WTC11 (cell line): ENCODE data around the gene LGALS1. TPM values are rescaled to one million over a fixed set of nuclear protein-coding genes. Genes with fewer than 3 reads are reported as not detected.
A peak's percentile ranks its signal among the peaks of the same experiment; 100 is the strongest.

ENCODE experiments used
- ATAC-seq: fragments of 200-7000 bp; cut with Tn5 transposase; 2 replicates; pipeline ENCODE4 v1.10.0; 2021; ENCODE audit warnings: mild to moderate bottlenecking, moderate library complexity
- CTCF ChIA-PET: fragments of 300-600 bp; sonication (Branson Sonifier 250); formaldehyde crosslinking; loops from one replicate; lab custom pipeline; 2021; ENCODE audit warnings: antibody characterized with exemption; lab: Charles Lee
- POLR2A ChIA-PET: fragments of 350-600 bp; sonication (Branson Sonifier 250); formaldehyde crosslinking; loops from one replicate; lab custom pipeline; 2021; ENCODE audit warnings: antibody characterized with exemption; lab: Charles Lee
- DNase-seq: peaks from one replicate; pipeline ENCODE4 v3.0.0; 2021; ENCODE audit warnings: low spot score
- H3K27ac Mint-ChIP-seq: 2 replicates; pipeline ENCODE4 v1.8.0; 2021; ENCODE audit warnings: mixed read lengths
- H3K27me3 Mint-ChIP-seq: 2 replicates; pipeline ENCODE4 v1.8.0; 2021; ENCODE audit warnings: low read depth, mild to moderate bottlenecking, moderate library complexity, mixed read lengths
- H3K36me3 Mint-ChIP-seq: 2 replicates; pipeline ENCODE4 v1.8.0; 2021; ENCODE audit warnings: mixed read lengths
- H3K4me1 Mint-ChIP-seq: 2 replicates; pipeline ENCODE4 v1.8.0; 2022; ENCODE audit warnings: mixed read lengths
- H3K4me3 Mint-ChIP-seq: 2 replicates; pipeline ENCODE4 v1.8.0; 2021; ENCODE audit warnings: mild to moderate bottlenecking, moderate library complexity, mixed read lengths
- H3K9me3 Mint-ChIP-seq: 2 replicates; pipeline ENCODE4 v1.8.0; 2021; ENCODE audit warnings: mixed read lengths
- ATF1 ChIP-seq: sonication (generic); formaldehyde crosslinking; IDR thresholded peaks from 2 replicates; pipeline ENCODE4 v1.8.1; 2023; ENCODE audit warnings: mild to moderate bottlenecking, moderate library complexity, missing genetic modification reagents
- MLX ChIP-seq: sonication (generic); formaldehyde crosslinking; IDR thresholded peaks from 2 replicates; pipeline ENCODE4 v1.8.1; 2023; ENCODE audit warnings: mild to moderate bottlenecking, missing genetic modification reagents, moderate library complexity
- MXD4 ChIP-seq: fragments of 250-450 bp; sonication (Bioruptor Pico); IDR thresholded peaks from 2 replicates; pipeline ENCODE4 v1.8.0; 2021; ENCODE audit warnings: mild to moderate bottlenecking, moderate library complexity, borderline replicate concordance
- OVOL2 ChIP-seq: fragments of 250-450 bp; sonication (Bioruptor Pico); IDR thresholded peaks from 2 replicates; pipeline ENCODE4 v1.9.0; 2021; ENCODE audit warnings: mild to moderate bottlenecking, borderline replicate concordance
- USF1 ChIP-seq: sonication (generic); formaldehyde crosslinking; IDR thresholded peaks from 2 replicates; pipeline ENCODE4 v1.8.0; 2022; ENCODE audit warnings: mild to moderate bottlenecking, missing genetic modification reagents
- ZNF219 ChIP-seq: sonication (generic); formaldehyde crosslinking; IDR thresholded peaks from 2 replicates; pipeline ENCODE4 v1.8.0; 2023; ENCODE audit warnings: missing genetic modification reagents, mild to moderate bottlenecking, borderline replicate concordance
- ZNF263 ChIP-seq: sonication (generic); formaldehyde crosslinking; IDR thresholded peaks from 2 replicates; pipeline ENCODE4 v1.8.1; 2022; ENCODE audit warnings: low read depth, mild to moderate bottlenecking, moderate library complexity, missing genetic modification reagents
- ZNF532 ChIP-seq: fragments of 250-450 bp; sonication (Bioruptor Pico); IDR thresholded peaks from 2 replicates; pipeline ENCODE4 v1.9.0; 2021; ENCODE audit warnings: mild to moderate bottlenecking, borderline replicate concordance
- ZNF671 ChIP-seq: fragments of 250-450 bp; sonication (Bioruptor Pico); IDR thresholded peaks from 2 replicates; pipeline ENCODE4 v1.8.0; 2021; ENCODE audit warnings: mild to moderate bottlenecking
- total RNA-seq: library from RNA; stranded (reverse); gene quantifications from 3 replicates; pipeline ENCODE4 v1.2.3, GENCODE V29; 2021
- TF ChIP-seq, protein P1 (sequence below): sonication (generic); formaldehyde crosslinking; IDR thresholded peaks from 2 replicates; pipeline ENCODE4 v1.8.0; 2023; ENCODE audit warnings: mild to moderate bottlenecking, missing genetic modification reagents
- TF ChIP-seq, protein P2 (sequence below): sonication (generic); formaldehyde crosslinking; IDR thresholded peaks from 2 replicates; pipeline ENCODE4 v1.8.1; 2022; ENCODE audit warnings: low read depth, mild to moderate bottlenecking, moderate library complexity, missing genetic modification reagents, borderline replicate concordance
- TF ChIP-seq, protein P3 (sequence below): sonication (generic); formaldehyde crosslinking; IDR thresholded peaks from 2 replicates; pipeline ENCODE4 v1.8.0; 2022; ENCODE audit warnings: missing genetic modification reagents
- TF ChIP-seq, protein P4 (sequence below): sonication (generic); formaldehyde crosslinking; IDR thresholded peaks from 2 replicates; pipeline ENCODE4 v1.8.1; 2023; ENCODE audit warnings: mild to moderate bottlenecking, missing genetic modification reagents, borderline replicate concordance
- TF ChIP-seq, protein P5 (sequence below): fragments of 250-450 bp; sonication (Bioruptor Pico); IDR thresholded peaks from 2 replicates; pipeline ENCODE4 v2.1.2; 2022; ENCODE audit warnings: mild to moderate bottlenecking, moderate library complexity

The LGALS1 gene
- total RNA-seq, 1 experiment from 2014 or later: 17.3 TPM

DNA sequence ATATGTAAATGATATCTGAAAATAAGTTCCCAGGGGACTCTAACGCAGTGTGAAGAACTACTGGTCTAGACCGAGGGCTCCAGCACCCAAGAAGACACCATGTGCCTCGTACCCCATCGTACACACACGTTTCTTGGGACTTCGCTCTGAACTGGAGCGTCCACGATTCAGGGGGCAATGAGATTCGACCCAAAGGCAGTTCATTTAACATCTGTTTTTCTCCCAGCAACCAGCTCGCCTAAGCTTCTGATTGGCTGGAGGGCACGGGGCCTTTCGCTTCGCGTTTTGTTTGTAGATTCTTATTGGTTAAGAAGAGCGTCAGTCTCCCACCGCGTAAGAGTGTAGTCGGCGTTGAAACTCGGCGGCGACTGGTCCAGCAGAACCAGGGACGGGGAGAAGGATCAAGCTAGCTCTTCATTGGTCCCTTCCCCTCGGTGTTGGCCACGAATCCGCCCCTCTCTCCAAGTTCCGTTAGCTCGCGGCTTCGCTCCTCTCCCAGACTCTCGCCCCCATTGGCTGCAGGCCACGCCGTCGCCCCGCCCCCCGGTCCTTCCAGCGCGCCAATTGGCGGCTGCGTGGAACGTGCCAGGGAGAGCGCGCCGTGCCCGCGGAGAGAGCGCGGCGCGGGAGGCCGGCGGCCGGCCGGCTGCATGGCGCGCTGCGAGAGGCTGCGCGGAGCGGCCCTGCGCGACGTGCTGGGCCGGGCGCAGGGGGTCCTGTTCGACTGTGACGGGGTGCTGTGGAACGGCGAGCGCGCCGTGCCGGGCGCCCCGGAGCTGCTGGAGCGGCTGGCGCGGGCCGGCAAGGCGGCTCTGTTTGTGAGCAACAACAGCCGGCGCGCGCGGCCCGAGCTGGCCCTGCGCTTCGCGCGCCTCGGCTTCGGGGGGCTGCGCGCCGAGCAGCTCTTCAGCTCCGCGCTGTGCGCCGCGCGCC is 17.0 kb upstream of the LGALS1 start, which contains the start of gene PDXP:
TSS of gene PDXP (plus strand) at position 591 of the 933 bp plus-strand sequence. CDS start at position 651, 60 bp downstream.
- Mint-ChIP-seq H3K4me1 (peaks cover 29% of the 10 kb centered on the region), H3K27me3 (no peaks in the 10 kb centered on the region), H3K9me3 (no peaks in the 10 kb centered on the region), H3K36me3 (peaks cover 6% of the 10 kb centered on the region), H3K4me3 (peak within 1 kb of the TSS; percentile 82), H3K27ac (peak within 1 kb of the TSS; percentile 97)
- ATAC-seq (peak; percentile 96), DNase-seq (peak; percentile 98)
- ChIA-PET POLR2A (interaction anchor here (0.5 to 1.9 kb wide), 11 partner anchors 9 to 82 kb away, joined by 3 to 8 read pairs (median 5); partner anchors contain the start of genes GGA1 and NOL12), CTCF (interaction anchor here (0.6 to 12.1 kb wide), 23 partner anchors 9 to 159 kb away, joined by 3 to 161 read pairs (median 7); partner anchors contain the start of genes GCAT, GGA1, NOL12 and SH3BP1)
- no peak for TF ChIP-seq ZNF219 (CRISPR knock-in tag)
- no peak for TF ChIP-seq ATF1
- TF ChIP-seq, protein P1, sequence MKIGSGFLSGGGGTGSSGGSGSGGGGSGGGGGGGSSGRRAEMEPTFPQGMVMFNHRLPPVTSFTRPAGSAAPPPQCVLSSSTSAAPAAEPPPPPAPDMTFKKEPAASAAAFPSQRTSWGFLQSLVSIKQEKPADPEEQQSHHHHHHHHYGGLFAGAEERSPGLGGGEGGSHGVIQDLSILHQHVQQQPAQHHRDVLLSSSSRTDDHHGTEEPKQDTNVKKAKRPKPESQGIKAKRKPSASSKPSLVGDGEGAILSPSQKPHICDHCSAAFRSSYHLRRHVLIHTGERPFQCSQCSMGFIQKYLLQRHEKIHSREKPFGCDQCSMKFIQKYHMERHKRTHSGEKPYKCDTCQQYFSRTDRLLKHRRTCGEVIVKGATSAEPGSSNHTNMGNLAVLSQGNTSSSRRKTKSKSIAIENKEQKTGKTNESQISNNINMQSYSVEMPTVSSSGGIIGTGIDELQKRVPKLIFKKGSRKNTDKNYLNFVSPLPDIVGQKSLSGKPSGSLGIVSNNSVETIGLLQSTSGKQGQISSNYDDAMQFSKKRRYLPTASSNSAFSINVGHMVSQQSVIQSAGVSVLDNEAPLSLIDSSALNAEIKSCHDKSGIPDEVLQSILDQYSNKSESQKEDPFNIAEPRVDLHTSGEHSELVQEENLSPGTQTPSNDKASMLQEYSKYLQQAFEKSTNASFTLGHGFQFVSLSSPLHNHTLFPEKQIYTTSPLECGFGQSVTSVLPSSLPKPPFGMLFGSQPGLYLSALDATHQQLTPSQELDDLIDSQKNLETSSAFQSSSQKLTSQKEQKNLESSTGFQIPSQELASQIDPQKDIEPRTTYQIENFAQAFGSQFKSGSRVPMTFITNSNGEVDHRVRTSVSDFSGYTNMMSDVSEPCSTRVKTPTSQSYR (CRISPR knock-in tag): no peak
- TF ChIP-seq OVOL2 (CRISPR knock-in tag): no peak
- TF ChIP-seq, protein P2, sequence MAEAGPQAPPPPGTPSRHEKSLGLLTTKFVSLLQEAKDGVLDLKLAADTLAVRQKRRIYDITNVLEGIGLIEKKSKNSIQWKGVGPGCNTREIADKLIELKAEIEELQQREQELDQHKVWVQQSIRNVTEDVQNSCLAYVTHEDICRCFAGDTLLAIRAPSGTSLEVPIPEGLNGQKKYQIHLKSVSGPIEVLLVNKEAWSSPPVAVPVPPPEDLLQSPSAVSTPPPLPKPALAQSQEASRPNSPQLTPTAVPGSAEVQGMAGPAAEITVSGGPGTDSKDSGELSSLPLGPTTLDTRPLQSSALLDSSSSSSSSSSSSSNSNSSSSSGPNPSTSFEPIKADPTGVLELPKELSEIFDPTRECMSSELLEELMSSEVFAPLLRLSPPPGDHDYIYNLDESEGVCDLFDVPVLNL (CRISPR knock-in tag): no peak; the same call in 1 of the 2 replicates
- no peak for TF ChIP-seq MXD4 (CRISPR knock-in tag)
- peak; percentile 58 for TF ChIP-seq USF1 (CRISPR knock-in tag)
- TF ChIP-seq ZNF671 (CRISPR knock-in tag): no peak
- no peak for TF ChIP-seq MLX (CRISPR knock-in tag)
- TF ChIP-seq, protein P3, sequence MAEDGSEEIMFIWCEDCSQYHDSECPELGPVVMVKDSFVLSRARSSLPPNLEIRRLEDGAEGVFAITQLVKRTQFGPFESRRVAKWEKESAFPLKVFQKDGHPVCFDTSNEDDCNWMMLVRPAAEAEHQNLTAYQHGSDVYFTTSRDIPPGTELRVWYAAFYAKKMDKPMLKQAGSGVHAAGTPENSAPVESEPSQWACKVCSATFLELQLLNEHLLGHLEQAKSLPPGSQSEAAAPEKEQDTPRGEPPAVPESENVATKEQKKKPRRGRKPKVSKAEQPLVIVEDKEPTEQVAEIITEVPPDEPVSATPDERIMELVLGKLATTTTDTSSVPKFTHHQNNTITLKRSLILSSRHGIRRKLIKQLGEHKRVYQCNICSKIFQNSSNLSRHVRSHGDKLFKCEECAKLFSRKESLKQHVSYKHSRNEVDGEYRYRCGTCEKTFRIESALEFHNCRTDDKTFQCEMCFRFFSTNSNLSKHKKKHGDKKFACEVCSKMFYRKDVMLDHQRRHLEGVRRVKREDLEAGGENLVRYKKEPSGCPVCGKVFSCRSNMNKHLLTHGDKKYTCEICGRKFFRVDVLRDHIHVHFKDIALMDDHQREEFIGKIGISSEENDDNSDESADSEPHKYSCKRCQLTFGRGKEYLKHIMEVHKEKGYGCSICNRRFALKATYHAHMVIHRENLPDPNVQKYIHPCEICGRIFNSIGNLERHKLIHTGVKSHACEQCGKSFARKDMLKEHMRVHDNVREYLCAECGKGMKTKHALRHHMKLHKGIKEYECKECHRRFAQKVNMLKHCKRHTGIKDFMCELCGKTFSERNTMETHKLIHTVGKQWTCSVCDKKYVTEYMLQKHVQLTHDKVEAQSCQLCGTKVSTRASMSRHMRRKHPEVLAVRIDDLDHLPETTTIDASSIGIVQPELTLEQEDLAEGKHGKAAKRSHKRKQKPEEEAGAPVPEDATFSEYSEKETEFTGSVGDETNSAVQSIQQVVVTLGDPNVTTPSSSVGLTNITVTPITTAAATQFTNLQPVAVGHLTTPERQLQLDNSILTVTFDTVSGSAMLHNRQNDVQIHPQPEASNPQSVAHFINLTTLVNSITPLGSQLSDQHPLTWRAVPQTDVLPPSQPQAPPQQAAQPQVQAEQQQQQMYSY: 0 out of 2 replicates have a peak, but pooled peaks have one; percentile 18
- TF ChIP-seq ZNF263: no peak
- TF ChIP-seq, protein P4, sequence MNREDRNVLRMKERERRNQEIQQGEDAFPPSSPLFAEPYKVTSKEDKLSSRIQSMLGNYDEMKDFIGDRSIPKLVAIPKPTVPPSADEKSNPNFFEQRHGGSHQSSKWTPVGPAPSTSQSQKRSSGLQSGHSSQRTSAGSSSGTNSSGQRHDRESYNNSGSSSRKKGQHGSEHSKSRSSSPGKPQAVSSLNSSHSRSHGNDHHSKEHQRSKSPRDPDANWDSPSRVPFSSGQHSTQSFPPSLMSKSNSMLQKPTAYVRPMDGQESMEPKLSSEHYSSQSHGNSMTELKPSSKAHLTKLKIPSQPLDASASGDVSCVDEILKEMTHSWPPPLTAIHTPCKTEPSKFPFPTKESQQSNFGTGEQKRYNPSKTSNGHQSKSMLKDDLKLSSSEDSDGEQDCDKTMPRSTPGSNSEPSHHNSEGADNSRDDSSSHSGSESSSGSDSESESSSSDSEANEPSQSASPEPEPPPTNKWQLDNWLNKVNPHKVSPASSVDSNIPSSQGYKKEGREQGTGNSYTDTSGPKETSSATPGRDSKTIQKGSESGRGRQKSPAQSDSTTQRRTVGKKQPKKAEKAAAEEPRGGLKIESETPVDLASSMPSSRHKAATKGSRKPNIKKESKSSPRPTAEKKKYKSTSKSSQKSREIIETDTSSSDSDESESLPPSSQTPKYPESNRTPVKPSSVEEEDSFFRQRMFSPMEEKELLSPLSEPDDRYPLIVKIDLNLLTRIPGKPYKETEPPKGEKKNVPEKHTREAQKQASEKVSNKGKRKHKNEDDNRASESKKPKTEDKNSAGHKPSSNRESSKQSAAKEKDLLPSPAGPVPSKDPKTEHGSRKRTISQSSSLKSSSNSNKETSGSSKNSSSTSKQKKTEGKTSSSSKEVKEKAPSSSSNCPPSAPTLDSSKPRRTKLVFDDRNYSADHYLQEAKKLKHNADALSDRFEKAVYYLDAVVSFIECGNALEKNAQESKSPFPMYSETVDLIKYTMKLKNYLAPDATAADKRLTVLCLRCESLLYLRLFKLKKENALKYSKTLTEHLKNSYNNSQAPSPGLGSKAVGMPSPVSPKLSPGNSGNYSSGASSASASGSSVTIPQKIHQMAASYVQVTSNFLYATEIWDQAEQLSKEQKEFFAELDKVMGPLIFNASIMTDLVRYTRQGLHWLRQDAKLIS: no peak
- no peak for TF ChIP-seq ZNF532 (CRISPR knock-in tag)
- TF ChIP-seq, protein P5, sequence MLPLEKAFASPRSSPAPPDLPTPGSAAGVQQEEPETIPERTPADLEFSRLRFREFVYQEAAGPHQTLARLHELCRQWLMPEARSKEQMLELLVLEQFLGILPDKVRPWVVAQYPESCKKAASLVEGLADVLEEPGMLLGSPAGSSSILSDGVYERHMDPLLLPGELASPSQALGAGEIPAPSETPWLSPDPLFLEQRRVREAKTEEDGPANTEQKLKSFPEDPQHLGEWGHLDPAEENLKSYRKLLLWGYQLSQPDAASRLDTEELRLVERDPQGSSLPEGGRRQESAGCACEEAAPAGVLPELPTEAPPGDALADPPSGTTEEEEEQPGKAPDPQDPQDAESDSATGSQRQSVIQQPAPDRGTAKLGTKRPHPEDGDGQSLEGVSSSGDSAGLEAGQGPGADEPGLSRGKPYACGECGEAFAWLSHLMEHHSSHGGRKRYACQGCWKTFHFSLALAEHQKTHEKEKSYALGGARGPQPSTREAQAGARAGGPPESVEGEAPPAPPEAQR (CRISPR knock-in tag): no peak
